Measurements from ENCODE around the gene MTA1.

The MTA1 gene

DNA sequence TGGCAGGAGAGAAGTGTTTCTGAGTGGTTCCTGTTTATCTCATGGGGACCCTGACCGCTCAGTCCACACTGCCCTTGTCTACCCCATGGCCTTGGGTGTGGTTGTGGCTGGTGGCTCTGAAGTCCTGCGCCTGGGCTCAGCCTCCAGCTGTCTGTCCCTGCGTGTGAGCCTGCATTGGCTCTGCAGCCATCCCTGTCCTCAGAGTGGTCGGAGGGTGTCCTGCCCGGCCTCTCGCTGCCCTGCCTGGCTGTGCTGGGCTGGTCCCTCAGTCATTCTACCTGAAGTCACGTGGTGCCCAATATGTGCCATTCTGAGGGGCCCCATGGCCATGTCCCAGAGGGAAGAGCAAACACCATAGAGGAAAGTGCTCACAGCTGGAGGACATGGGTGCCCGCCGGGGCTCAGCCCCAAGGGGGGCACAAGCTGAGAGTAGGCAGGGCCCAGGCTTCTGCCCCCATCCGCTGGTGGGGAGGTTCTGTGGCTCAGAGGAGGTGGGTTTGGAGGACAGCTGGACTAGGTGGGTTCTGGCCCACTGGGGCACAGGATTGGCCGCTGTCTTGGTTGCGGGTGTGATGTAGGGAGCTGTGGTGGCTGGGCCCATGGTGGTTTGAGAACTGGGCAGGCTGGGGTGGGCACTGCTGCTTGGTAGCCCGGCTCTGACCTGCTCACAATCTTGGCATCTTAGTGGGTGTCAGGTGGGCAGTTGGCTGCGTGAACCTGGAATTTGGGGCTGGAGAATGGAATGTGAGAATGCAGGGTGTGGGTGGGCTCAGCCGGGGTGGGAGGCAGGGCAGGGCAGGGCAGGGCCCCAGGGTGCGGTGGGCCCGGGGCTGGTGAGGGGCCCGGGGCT, 83.0 kb downstream of the MTA1 start:
- Mint-ChIP-seq H3K36me3 (ENCODE audit: low read depth) (no peaks in the 10 kb centered on the region), H3K4me3 (no peak overlapping the region), H3K27me3 (ENCODE audit: low read depth, poor library complexity) (peaks cover 14% of the 10 kb centered on the region), H3K4me1 (peaks cover 16% of the 10 kb centered on the region), H3K9me3 (peaks cover under 1% of the 10 kb centered on the region), H3K27ac (peak overlapping the region; percentile 59)
- TF ChIP-seq, protein P1, sequence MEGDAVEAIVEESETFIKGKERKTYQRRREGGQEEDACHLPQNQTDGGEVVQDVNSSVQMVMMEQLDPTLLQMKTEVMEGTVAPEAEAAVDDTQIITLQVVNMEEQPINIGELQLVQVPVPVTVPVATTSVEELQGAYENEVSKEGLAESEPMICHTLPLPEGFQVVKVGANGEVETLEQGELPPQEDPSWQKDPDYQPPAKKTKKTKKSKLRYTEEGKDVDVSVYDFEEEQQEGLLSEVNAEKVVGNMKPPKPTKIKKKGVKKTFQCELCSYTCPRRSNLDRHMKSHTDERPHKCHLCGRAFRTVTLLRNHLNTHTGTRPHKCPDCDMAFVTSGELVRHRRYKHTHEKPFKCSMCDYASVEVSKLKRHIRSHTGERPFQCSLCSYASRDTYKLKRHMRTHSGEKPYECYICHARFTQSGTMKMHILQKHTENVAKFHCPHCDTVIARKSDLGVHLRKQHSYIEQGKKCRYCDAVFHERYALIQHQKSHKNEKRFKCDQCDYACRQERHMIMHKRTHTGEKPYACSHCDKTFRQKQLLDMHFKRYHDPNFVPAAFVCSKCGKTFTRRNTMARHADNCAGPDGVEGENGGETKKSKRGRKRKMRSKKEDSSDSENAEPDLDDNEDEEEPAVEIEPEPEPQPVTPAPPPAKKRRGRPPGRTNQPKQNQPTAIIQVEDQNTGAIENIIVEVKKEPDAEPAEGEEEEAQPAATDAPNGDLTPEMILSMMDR (IDR thresholded peaks at IDR 0.05): no peak
- DNase-seq: no peak

DNA sequence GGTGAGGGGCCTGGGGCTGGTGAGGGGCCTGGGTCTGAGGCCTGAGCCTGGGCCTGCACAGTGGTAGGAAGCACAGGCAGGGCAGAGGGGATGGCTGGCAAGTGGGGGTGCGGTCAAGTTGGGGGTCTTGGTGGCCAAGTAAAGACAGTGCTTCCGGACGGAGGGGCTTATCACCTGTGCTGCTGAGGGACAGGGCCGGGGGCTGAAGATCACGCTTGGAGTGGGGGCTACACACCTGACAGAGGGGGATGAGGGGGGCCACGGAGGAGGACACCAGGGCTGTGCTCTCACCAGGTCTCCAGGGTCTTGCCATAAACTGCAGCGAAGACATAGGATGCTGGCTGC, 83.6 kb downstream of the MTA1 start:
- H3K4me1 Mint-ChIP-seq: peaks cover 16% of the 10 kb centered on the region
- H3K36me3 Mint-ChIP-seq (ENCODE audit: low read depth): no peaks in the 10 kb centered on the region
- no peak overlapping the region for H3K4me3 Mint-ChIP-seq
- peaks cover 20% of the 10 kb centered on the region for H3K27me3 Mint-ChIP-seq (ENCODE audit: low read depth, poor library complexity)
- TF ChIP-seq, protein P1 (IDR thresholded peaks at IDR 0.05): no peak
- H3K27ac Mint-ChIP-seq: no peak overlapping the region
- H3K9me3 Mint-ChIP-seq: peaks cover 4% of the 10 kb centered on the region
- DNase-seq: no peak

DNA sequence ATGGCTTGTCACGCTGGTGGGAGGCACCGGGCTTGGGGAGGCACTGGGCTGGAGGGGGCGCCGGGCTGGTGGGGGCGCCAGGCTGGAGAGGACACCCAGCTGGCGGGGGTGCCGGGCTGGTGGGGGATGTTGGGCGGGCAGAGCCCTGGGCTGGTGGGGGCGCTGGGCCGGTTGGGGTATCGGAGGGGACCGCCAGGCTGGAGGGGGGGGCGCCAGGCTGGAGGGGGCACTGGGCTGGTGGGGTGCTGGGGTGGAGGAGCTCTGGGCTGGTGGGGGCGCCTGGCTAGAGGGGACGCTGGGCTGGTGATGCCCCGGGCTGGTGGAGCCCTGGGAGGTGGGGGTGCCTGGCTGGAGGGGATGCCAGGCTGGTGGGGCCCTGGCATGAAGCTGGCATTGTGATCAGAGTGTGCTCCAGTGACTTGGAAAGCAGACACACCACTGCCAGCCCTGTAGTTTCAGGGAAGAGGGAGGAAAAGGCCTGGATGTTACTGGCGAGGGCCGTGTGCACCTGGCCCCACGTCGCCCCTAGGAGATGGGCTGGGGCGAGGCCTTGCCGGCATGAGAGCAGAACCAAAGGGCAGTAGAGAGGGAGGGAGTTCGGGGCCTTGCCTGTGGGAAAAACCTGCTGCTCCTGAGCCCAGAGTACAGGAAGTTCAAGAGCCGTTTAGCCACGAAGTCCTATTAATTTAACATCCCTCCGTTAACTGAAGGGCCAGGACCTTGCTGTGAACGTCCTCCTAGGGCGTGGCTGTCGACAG, 84.5 kb downstream of the MTA1 start:
- no peak overlapping the region for H3K27ac Mint-ChIP-seq
- H3K27me3 Mint-ChIP-seq (ENCODE audit: low read depth, poor library complexity): peaks cover 25% of the 10 kb centered on the region
- peaks cover 16% of the 10 kb centered on the region for H3K4me1 Mint-ChIP-seq
- H3K4me3 Mint-ChIP-seq: no peak overlapping the region
- H3K9me3 Mint-ChIP-seq: peaks cover 4% of the 10 kb centered on the region
- TF ChIP-seq, protein P1 (IDR thresholded peaks at IDR 0.05): no peak
- H3K36me3 Mint-ChIP-seq (ENCODE audit: low read depth): no peaks in the 10 kb centered on the region
- DNase-seq: no peak

DNA sequence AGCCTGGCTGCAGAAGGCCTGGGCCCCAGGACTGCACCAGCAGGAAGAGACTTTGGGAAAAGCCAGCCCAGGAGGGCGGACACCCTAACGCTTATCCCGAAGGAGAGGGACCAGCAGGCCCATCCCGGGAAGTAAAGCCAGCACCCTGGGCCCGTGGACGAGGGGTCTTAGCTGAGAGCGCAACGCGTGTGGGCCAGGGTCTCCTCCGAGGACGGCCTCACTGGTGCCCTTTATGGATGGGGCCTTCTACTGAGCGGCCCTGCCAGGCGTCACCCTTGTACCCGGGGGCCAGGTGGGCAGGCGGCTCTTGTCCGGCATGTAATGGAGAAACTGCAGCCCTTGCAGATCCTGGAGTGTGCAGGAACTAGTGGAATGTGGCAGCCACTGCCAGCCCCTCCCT, 85.5 kb downstream of the MTA1 start:
- Mint-ChIP-seq H3K36me3 (ENCODE audit: low read depth) (no peaks in the 10 kb centered on the region), H3K9me3 (peaks cover 4% of the 10 kb centered on the region), H3K4me3 (no peak overlapping the region), H3K27me3 (ENCODE audit: low read depth, poor library complexity) (peaks cover 34% of the 10 kb centered on the region), H3K4me1 (peaks cover 13% of the 10 kb centered on the region), H3K27ac (no peak overlapping the region)
- no peak for DNase-seq
- TF ChIP-seq, protein P1 (IDR thresholded peaks at IDR 0.05): no peak

DNA sequence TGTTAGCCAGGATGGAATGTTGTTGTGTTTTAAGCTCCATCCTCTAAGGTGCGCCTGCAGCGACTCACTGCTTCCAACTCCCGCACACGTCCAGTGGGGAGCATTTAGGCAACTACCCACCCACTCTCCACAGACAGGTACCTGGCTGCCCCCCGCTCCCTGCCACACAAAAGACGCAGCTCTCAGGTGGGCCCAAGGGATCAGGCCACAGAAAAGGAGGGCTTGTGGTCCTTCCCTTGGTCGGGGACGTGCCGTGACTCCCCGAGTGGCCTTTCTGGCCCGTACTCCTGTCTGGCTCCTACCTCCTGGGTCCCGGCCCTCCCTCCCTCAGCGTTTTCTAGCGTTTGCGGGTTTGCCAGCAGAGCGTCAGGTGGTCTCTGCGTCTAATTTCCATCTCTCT, 87.6 kb downstream of the MTA1 start:
- peaks cover 4% of the 10 kb centered on the region for H3K9me3 Mint-ChIP-seq
- TF ChIP-seq, protein P1 (IDR thresholded peaks at IDR 0.05): no peak
- peaks cover 11% of the 10 kb centered on the region for H3K4me1 Mint-ChIP-seq
- H3K27ac Mint-ChIP-seq: no peak overlapping the region
- DNase-seq: no peak
- no peaks in the 10 kb centered on the region for H3K36me3 Mint-ChIP-seq (ENCODE audit: low read depth)
- H3K4me3 Mint-ChIP-seq: no peak overlapping the region
- H3K27me3 Mint-ChIP-seq (ENCODE audit: low read depth, poor library complexity): peaks cover 52% of the 10 kb centered on the region
